Measurements from ENCODE around the gene TPPP.

The TPPP gene

DNA sequence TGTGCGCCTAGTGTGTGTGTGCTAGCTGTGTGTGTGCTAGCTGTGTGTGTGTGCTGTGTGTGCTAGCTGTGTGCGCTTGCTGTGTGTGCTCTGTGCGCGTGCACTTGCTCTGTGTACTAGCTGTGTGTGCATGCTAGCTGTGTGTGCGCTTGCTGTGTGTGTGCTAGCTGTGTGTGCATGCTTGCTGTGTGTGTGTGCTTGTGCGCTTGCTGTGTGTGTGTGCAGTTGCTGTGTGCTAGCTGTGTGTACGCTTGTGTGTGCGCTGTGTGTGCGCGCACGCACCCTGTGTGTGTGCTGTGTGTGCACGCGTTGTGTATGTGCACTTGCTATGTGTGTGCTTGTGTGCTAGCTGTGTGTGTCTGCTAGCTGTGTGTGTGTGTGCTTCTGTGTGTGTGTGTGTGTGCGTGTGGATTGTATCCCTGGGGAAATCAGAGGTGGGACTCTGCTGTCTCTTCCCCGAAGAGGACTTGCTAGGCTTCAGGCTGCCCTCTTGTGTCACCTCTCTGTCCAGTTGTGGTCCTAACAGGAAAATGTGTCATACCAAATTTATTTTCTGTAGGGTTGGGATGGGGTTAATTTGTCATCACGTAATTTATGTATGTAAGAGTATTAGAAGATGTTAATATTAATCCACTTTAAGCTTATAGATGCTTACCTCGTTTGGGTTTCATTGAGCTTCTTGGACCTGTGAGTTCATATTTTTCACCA lies 38.9 kb downstream of the TPPP start:
- DNase-seq (ENCODE audit: extremely low read depth, low read depth): no peak
- TF ChIP-seq, protein P1, sequence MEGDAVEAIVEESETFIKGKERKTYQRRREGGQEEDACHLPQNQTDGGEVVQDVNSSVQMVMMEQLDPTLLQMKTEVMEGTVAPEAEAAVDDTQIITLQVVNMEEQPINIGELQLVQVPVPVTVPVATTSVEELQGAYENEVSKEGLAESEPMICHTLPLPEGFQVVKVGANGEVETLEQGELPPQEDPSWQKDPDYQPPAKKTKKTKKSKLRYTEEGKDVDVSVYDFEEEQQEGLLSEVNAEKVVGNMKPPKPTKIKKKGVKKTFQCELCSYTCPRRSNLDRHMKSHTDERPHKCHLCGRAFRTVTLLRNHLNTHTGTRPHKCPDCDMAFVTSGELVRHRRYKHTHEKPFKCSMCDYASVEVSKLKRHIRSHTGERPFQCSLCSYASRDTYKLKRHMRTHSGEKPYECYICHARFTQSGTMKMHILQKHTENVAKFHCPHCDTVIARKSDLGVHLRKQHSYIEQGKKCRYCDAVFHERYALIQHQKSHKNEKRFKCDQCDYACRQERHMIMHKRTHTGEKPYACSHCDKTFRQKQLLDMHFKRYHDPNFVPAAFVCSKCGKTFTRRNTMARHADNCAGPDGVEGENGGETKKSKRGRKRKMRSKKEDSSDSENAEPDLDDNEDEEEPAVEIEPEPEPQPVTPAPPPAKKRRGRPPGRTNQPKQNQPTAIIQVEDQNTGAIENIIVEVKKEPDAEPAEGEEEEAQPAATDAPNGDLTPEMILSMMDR (IDR thresholded peaks at IDR 0.05; ENCODE audit: low read depth, low read length): no peak

DNA sequence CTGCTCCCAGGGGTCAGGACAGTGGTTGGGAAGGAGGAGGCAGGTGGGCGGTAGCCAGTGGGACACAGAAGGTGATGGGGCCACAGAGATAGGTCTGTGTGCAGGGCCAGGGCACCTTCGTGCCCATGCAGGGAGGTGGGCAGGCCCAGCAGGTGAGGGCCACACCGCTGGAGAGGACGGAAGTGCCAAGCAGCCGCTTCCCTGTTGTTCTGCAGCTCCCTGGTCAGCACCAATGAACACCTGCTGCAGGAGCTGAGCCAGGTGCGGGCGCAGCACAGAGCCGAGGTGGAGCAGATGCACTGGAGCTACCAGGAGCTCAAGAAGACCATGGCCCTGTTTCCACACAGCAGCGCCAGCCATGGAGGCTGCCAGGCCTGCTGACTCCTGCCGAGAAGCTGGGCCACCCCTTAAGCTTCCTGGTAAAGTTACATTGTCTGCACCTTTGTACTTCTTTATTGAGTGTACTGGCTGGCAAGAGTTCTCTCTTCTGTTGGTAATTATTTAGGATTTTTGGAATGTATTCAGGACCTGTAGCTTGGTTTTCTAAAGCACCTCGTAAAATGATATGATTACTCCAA lies 40.3 kb downstream of the TPPP start:
- no peak for DNase-seq (ENCODE audit: extremely low read depth, low read depth)
- TF ChIP-seq, protein P1 (IDR thresholded peaks at IDR 0.05; ENCODE audit: low read depth, low read length): no peak

DNA sequence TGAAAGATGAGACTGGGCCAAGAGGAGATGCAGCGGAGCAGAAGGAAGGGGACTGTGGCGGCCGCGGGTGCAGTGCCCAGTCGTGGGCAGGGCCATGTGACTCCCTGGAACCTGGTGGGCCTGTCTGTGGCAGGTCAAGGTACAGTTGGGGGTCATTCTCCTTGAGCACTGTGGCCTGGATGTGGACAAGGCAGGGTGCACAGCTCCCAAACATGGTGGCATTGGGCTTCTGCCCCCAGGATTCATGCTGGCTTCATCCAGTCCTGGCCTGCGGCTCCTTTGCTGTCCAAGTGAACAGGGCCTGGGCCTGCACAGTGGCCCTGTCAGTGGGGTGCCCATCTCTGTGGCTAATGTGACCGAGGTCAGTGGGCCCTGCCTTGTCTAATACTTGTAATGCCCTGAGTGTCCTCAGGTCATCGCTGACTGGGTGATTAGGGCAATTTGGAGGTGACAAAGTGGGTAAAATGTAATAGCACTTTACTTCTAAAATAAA lies 41.1 kb downstream of the TPPP start:
- no peak for DNase-seq (ENCODE audit: extremely low read depth, low read depth)
- TF ChIP-seq, protein P1 (IDR thresholded peaks at IDR 0.05; ENCODE audit: low read depth, low read length): no peak

DNA sequence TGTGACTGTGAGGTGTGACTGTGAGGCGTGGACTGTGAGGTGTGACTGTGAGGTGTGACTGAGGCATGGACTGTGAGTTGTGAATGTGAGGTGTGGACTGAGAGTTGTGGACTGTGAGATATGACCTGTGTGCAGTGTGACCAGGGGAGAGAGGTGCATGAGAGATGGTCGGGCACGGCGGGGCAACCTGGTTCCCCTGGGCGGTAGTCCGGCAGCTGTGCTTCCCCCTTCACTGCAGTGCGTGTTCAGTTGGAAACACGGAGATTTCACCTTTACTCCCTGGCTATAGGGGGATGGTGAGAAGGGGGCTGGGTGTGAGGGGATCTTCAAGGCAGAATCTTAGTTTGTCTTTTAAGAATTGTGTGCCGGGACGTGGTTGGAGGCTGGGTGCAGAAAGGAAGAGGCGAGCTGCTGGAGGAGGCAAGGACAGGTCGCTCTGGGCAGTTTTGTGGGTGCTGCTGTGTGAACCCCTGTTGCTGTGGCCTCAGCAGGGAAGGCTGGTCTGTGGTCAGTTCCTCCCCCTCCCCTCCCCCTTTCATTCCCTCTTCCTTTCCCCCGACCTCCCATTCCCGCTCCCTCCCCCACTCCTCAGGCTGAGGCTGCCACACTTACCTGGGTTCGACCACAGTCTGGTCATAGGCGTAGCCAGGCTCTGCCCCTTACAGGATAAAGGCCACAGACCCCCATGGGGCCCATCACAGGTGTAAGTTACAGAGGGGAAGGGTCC lies 41.7 kb downstream of the TPPP start:
- DNase-seq (ENCODE audit: extremely low read depth, low read depth): no peak
- TF ChIP-seq, protein P1 (IDR thresholded peaks at IDR 0.05; ENCODE audit: low read depth, low read length): no peak

DNA sequence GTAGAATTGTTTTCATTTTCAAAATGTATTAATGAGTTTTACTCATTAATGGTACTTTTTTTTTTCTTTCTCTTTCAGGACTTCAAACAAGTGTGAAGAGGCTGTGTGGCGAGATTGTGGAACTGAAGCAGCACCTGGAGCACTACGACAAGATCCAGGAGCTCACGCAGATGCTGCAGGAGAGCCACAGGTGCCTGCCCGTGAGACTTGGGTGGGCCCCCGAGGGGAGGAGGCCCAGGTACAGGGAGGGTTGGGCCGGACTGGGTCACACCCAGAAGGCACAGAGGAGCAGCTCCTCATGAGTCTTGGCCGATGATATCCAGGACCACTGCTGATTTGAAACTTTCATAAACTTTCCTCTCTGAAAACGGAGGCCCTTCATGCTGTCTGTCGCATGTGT lies 45.4 kb downstream of the TPPP start:
- TF ChIP-seq, protein P1 (IDR thresholded peaks at IDR 0.05; ENCODE audit: low read depth, low read length): no peak
- DNase-seq (ENCODE audit: extremely low read depth, low read depth): no peak

DNA sequence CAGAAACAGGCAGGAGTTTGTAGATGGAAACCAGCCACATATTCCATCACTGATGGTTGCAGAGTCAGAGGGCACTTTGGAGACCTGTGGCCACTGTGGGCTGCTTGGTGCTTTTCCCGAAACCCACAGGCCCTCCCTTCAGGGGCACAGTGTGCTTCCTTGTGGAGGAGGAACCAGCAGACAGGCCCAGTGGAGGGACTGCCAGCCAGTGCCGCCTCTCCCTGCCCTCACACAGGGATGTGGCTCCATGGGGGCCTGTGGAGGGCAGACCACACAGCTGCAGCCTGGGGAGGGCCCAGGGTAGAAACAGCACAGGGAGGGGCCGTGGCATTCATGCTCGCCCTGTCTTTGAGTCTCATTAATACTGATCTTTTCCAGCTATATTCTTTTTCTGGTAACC lies 45.8 kb downstream of the TPPP start:
- no peak for DNase-seq (ENCODE audit: extremely low read depth, low read depth)
- TF ChIP-seq, protein P1 (IDR thresholded peaks at IDR 0.05; ENCODE audit: low read depth, low read length): no peak

Measured in AG09319 (cell line).